Endothelial cell of umbilical vein (primary cell): ENCODE measurements around the gene ACOT13. TPM values are rescaled to one million over a fixed set of nuclear protein-coding genes. Genes with fewer than 3 reads are reported as not detected.

Experiments
- BruUV-seq: library from RNA; stranded (reverse); fragments of 400-500 nt; replicated peaks from 2 replicates; lab custom pipeline; 2021; lab: Mats Ljungman, UMichigan
- CTCF ChIA-PET: fragments of 300-600, 350-600 bp; sonication (Branson Sonifier 250); formaldehyde crosslinking; loops from one replicate; lab custom pipeline; 2021; ENCODE audit warnings: antibody characterized with exemption, inconsistent platforms; lab: Charles Lee
- POLR2A ChIA-PET: fragments of 300-600, 350-600 bp; sonication (Branson Sonifier 250); formaldehyde crosslinking; loops from one replicate; lab custom pipeline; 2021; ENCODE audit warnings: antibody characterized with exemption, inconsistent platforms; lab: Charles Lee
- DNase-seq: peaks from one replicate; pipeline ENCODE4 v3.0.0-alpha.2; 2011; ENCODE audit warnings: low read depth, low spot score
- FAIRE-seq: peaks from 2 replicates; lab custom pipeline; 2011; peaks lifted over from hg19 to GRCh38; lab: Jason Lieb, UNC
- H2AFZ ChIP-seq: 2 replicates; pipeline ENCODE4 v1.6.0; 2012; ENCODE audit warnings: low read depth, low read length, control low read depth, inconsistent platforms
- H3K27ac ChIP-seq: 2 replicates; pipeline ENCODE4 v1.5.1; 2011; ENCODE audit warnings: low read depth, mild to moderate bottlenecking, control low read depth, low read length, moderate library complexity; ENCODE audit not compliant: insufficient read depth
- H3K27me3 ChIP-seq, 2 experiments: 2 replicates each; pipeline versions ENCODE4 v1.6.0 to v1.6.1; 2011; ENCODE audit warnings: low read length in 2 of 2, mixed read lengths in 1 of 2; ENCODE audit not compliant: control insufficient read depth in 2 of 2, insufficient read depth in 2 of 2
- H3K36me3 ChIP-seq, 2 experiments: 2 replicates in 1 of 2; 3 replicates in 1 of 2; pipeline ENCODE4 v1.5.1; 2011; ENCODE audit warnings: low read length in 2 of 2, mild to moderate bottlenecking in 1 of 2, moderate library complexity in 1 of 2; ENCODE audit not compliant: control insufficient read depth in 2 of 2, insufficient read depth in 2 of 2; ENCODE audit errors: extremely low read depth in 1 of 2
- H3K4me1 ChIP-seq: 3 replicates; pipeline ENCODE4 v1.5.1; 2011; ENCODE audit warnings: mild to moderate bottlenecking, low read length; ENCODE audit not compliant: control insufficient read depth, insufficient read depth; ENCODE audit errors: extremely low read depth
- H3K4me2 ChIP-seq: 2 replicates; pipeline ENCODE4 v1.6.1; 2011; ENCODE audit warnings: low read length, control low read depth, mixed read lengths; ENCODE audit not compliant: insufficient read depth
- H3K4me3 ChIP-seq, 3 experiments: fragments of 200-600 bp in 1 of 3; sonication (generic), shearing (Covaris generic) in 1 of 3; replicated peaks in 1 of 3; 2 replicates each; pipeline ENCODE4 v1.5.1; 2011 to 2016; ENCODE audit warnings: control low read depth in 3 of 3, low read length in 3 of 3, mild to moderate bottlenecking in 2 of 3, inconsistent platforms in 1 of 3, low read depth in 1 of 3, moderate library complexity in 1 of 3; ENCODE audit not compliant: insufficient read depth in 1 of 3
- H3K79me2 ChIP-seq: 2 replicates; pipeline ENCODE4 v1.6.0; 2012; ENCODE audit warnings: low read length, inconsistent platforms; ENCODE audit not compliant: control insufficient read depth, insufficient read depth
- H3K9ac ChIP-seq: replicated peaks from 2 replicates; pipeline ENCODE3; 2011; ENCODE audit warnings: low read length, control low read depth; ENCODE audit not compliant: insufficient read depth; ENCODE audit errors: extremely low read depth
- H3K9me1 ChIP-seq: replicated peaks from 3 replicates; pipeline ENCODE4 v1.6.0; 2011; ENCODE audit warnings: mild to moderate bottlenecking, low read length; ENCODE audit not compliant: control insufficient read depth, insufficient read depth; ENCODE audit errors: extremely low read depth
- H3K9me3 ChIP-seq: replicated peaks from 2 replicates; pipeline ENCODE4 v1.5.1; 2012; ENCODE audit warnings: low read length, inconsistent platforms; ENCODE audit not compliant: control insufficient read depth, insufficient read depth
- H4K20me1 ChIP-seq: replicated peaks from 2 replicates; pipeline ENCODE3; 2011; ENCODE audit warnings: mild to moderate bottlenecking, low read length; ENCODE audit not compliant: control insufficient read depth, insufficient read depth; ENCODE audit errors: extremely low read depth
- CTCF ChIP-seq, 2 donors: IDR thresholded peaks; 1 replicate in 1 of 2; 2 replicates in 1 of 2; pipeline ENCODE4 v1.5.1; 2011; ENCODE audit warnings: low read length in 2 of 2, mild to moderate bottlenecking in 2 of 2, moderate library complexity in 2 of 2, control low read depth in 1 of 2, inconsistent platforms in 1 of 2, low read depth in 1 of 2; ENCODE audit not compliant: insufficient read depth in 1 of 2; ENCODE audit errors: extremely low read depth in 1 of 2
- EZH2 ChIP-seq: IDR thresholded peaks from 2 replicates; pipeline ENCODE4 v1.6.1; 2012; ENCODE audit warnings: borderline replicate concordance, low read depth, mild to moderate bottlenecking, moderate library complexity, low read length, inconsistent platforms; ENCODE audit not compliant: severe bottlenecking
- FOS ChIP-seq: IDR thresholded peaks from 2 replicates; pipeline ENCODE4 v1.6.1; 2011; ENCODE audit warnings: mild to moderate bottlenecking, low read length, moderate library complexity, borderline replicate concordance; ENCODE audit not compliant: insufficient read depth
- GATA2 ChIP-seq: IDR thresholded peaks from 2 replicates; pipeline ENCODE4 v1.7.0; 2011; ENCODE audit warnings: low read depth, mild to moderate bottlenecking, moderate library complexity, mixed read lengths, low read length; ENCODE audit not compliant: insufficient read length, insufficient read depth
- JUN ChIP-seq: IDR thresholded peaks from 2 replicates; pipeline ENCODE4 v1.6.1; 2011; ENCODE audit warnings: borderline replicate concordance, low read depth; ENCODE audit not compliant: insufficient read length, insufficient read depth
- MAX ChIP-seq: IDR thresholded peaks from 2 replicates; pipeline ENCODE4 v1.6.1; 2011; ENCODE audit not compliant: insufficient read depth, insufficient read length
- MYC ChIP-seq: IDR thresholded peaks from one replicate; pipeline ENCODE4 v1.6.1; 2011; ENCODE audit warnings: mild to moderate bottlenecking, low read depth, low read length
- POLR2A ChIP-seq: IDR thresholded peaks from 2 replicates; pipeline ENCODE4 v1.6.1; 2012; ENCODE audit warnings: low read depth, mild to moderate bottlenecking, control low read depth, low read length
- POLR2AphosphoS5 ChIP-seq: IDR thresholded peaks from 2 replicates; pipeline ENCODE4 v1.6.1; 2012; ENCODE audit warnings: low read depth, mild to moderate bottlenecking, control low read depth, low read length, moderate library complexity; ENCODE audit not compliant: insufficient read depth
- dilution Hi-C: fragments of 300-500 bp; cut with MboI; formaldehyde crosslinking; loops from one replicate; pipeline ENCODE4 v1.15.0; 2019; ENCODE audit warnings: low sequenced_read_pairs; ENCODE audit not compliant: extremely low pct_ligation_motif_present
- intact Hi-C: fragments of 100-400 bp; cut with micrococcal nuclease; formaldehyde crosslinking; loops from one replicate; pipeline ENCODE4 v1.10.0; 2022
- polyA plus RNA-seq, 4 experiments: library from polyadenylated mRNA; depleted of rRNA in 3 of 4; stranded (reverse) in 3 of 4; unstranded in 1 of 4; fragments of >200 nt; gene quantifications; 2 replicates each; pipeline versions ENCODE4 v1.2.1 to v1.2.3, GENCODE V29; 2011 to 2012; ENCODE audit warnings: missing spikeins in 1 of 4
- total RNA-seq: library from RNA; stranded (reverse); gene quantifications from 2 replicates; pipeline ENCODE4 v1.2.3, GENCODE V29; 2021

Gene ACOT13
- total and polyA plus RNA-seq, 2 donors (not counting 3 experiments of a cell fraction or from before 2014, with no cell fraction given): 7.7 to 24.1 TPM

- Histone ChIP-seq H3K79me2 (no peaks in the 10 kb centered on the region), H3K4me1 (peaks cover 13% of the 10 kb centered on the region), H3K27ac (no peak overlapping the region), H3K9me1 (no peaks in the 10 kb centered on the region), H2AFZ (peak overlapping the region; percentile 28), H4K20me1 (no peaks in the 10 kb centered on the region), H3K27me3 (no peaks in the 10 kb centered on the region), H3K4me3 (no peak overlapping the region), H3K4me2 (no peak overlapping the region), H3K36me3 (no peaks in the 10 kb centered on the region), H3K9ac (no peak overlapping the region), H3K9me3 (no peaks in the 10 kb centered on the region)
- peak; percentile 30 for DNase-seq
- dilution Hi-C loops: no loop called here
- TF ChIP-seq FOS: no peak
- no peak for TF ChIP-seq CTCF (IDR thresholded peaks at IDR 0.05; ENCODE audit: extremely low read depth in 1 of 2, insufficient read depth in 1 of 2, low read depth in 1 of 2, low read length in 2 of 2)
- TF ChIP-seq MYC: no peak
- no peak for TF ChIP-seq MAX
- no peak for TF ChIP-seq EZH2
- no peak for TF ChIP-seq POLR2A
- TF ChIP-seq POLR2AphosphoS5: no peak
- TF ChIP-seq GATA2: no peak
- no peak for TF ChIP-seq JUN
- no peak for FAIRE-seq
- intact Hi-C loops: no loop called here
- ChIA-PET POLR2A (interaction anchor here (0.7 kb wide), 1 partner anchor 10 kb away, joined by 3 read pairs; no protein-coding TSS in a partner anchor), CTCF (interaction anchor here (1.0 to 2.6 kb wide), 5 partner anchors 9 to 154 kb away, joined by 3 to 12 read pairs (median 4); no protein-coding TSS in a partner anchor)
- no TSS peak for BruUV-seq
These were observed 71.9 kb downstream of the ACOT13 start for GRCh38 chr6:24738741-24739140.
